H1 (cell line): ENCODE data around the gene HOXA10. TPM values are rescaled to one million over a fixed set of nuclear protein-coding genes. Genes with fewer than 3 reads are reported as not detected.

Source experiments
- CTCF ChIA-PET: fragments of 300-600 bp; sonication (Branson Sonifier 250); formaldehyde crosslinking; loops from one replicate; lab custom pipeline; 2021; ENCODE audit not compliant: partially characterized antibody; lab: Charles Lee
- POLR2A ChIA-PET: fragments of 300-600 bp; sonication (Branson Sonifier 250); formaldehyde crosslinking; loops from one replicate; lab custom pipeline; 2021; ENCODE audit warnings: inconsistent platforms; ENCODE audit not compliant: partially characterized antibody; lab: Charles Lee
- DNase-seq, 2 experiments: peaks; one replicate each; pipeline versions ENCODE4 v3.0.0 to v3.0.0-alpha.2; 2010 to 2022; ENCODE audit warnings: low spot score in 2 of 2, low read depth in 1 of 2, mixed read lengths in 1 of 2
- FAIRE-seq: peaks from 2 replicates; lab custom pipeline; 2011; peaks lifted over from hg19 to GRCh38; lab: Jason Lieb, UNC
- H2AFZ ChIP-seq: 2 replicates; pipeline ENCODE4 v1.8.1; 2012; ENCODE audit warnings: low read length, inconsistent platforms
- H2AK5ac ChIP-seq: 2 replicates; pipeline ENCODE4 v1.6.1; 2013; ENCODE audit warnings: low read depth, low read length
- H2BK120ac ChIP-seq: replicated peaks from 2 replicates; pipeline ENCODE3; 2013; ENCODE audit warnings: low read depth, low read length, inconsistent platforms
- H2BK12ac ChIP-seq: 2 replicates; pipeline ENCODE4 v1.6.1; 2013; ENCODE audit warnings: low read depth, low read length
- H2BK15ac ChIP-seq: 2 replicates; pipeline ENCODE4 v1.6.1; 2013; ENCODE audit warnings: low read length
- H2BK20ac ChIP-seq: 2 replicates; pipeline ENCODE4 v1.6.1; 2013; ENCODE audit warnings: low read length
- H2BK5ac ChIP-seq: 2 replicates; pipeline ENCODE4 v1.6.1; 2013; ENCODE audit warnings: low read depth, low read length
- H3K14ac ChIP-seq: 2 replicates; pipeline ENCODE4 v1.6.1; 2013; ENCODE audit warnings: inconsistent platforms; ENCODE audit not compliant: insufficient read length
- H3K18ac ChIP-seq: 2 replicates; pipeline ENCODE4 v1.6.1; 2013; ENCODE audit warnings: low read length; ENCODE audit errors: extremely low read depth
- H3K23ac ChIP-seq: 2 replicates; pipeline ENCODE4 v1.6.1; 2013; ENCODE audit warnings: inconsistent platforms; ENCODE audit not compliant: insufficient read length
- H3K23me2 ChIP-seq: 2 replicates; pipeline ENCODE4 v1.6.1; 2013; ENCODE audit warnings: low read depth, low read length
- H3K27ac ChIP-seq: 2 replicates; pipeline ENCODE4 v1.6.1; 2011; ENCODE audit warnings: low read depth, low read length, inconsistent platforms
- H3K27me3 ChIP-seq, 4 experiments: replicated peaks in 1 of 4; 1 replicate in 1 of 4; 2 replicates in 3 of 4; pipeline versions ENCODE4 v1.6.1 to v1.8.1; 2011 to 2013; ENCODE audit warnings: low read length in 3 of 4, mild to moderate bottlenecking in 3 of 4, inconsistent platforms in 2 of 4, mixed read lengths in 2 of 4, moderate library complexity in 1 of 4; ENCODE audit not compliant: control insufficient read depth in 3 of 4, insufficient read depth in 3 of 4; ENCODE audit errors: extremely low read depth in 1 of 4
- H3K36me3 ChIP-seq, 4 experiments: 2 replicates each; pipeline versions ENCODE4 v1.6.1 to v1.8.1; 2011 to 2013; ENCODE audit warnings: mild to moderate bottlenecking in 4 of 4, low read length in 3 of 4, moderate library complexity in 2 of 4, control low read depth in 1 of 4, inconsistent platforms in 1 of 4; ENCODE audit not compliant: insufficient read depth in 4 of 4, control insufficient read depth in 2 of 4
- H3K4ac ChIP-seq: replicated peaks from 2 replicates; pipeline ENCODE3; 2013; ENCODE audit warnings: low read length, low read depth, mixed read lengths, inconsistent platforms; ENCODE audit not compliant: insufficient read length
- H3K4me1 ChIP-seq, 4 experiments: replicated peaks in 1 of 4; 1 replicate in 1 of 4; 2 replicates in 3 of 4; pipeline versions ENCODE4 v1.6.1 to v1.8.1; 2011 to 2013; ENCODE audit warnings: low read length in 3 of 4, inconsistent platforms in 2 of 4, mixed read lengths in 1 of 4; ENCODE audit not compliant: insufficient read depth in 4 of 4, control insufficient read depth in 3 of 4
- H3K4me2 ChIP-seq, 2 experiments: 2 replicates each; pipeline versions ENCODE4 v1.6.1 to v1.8.1; 2011 to 2013; ENCODE audit warnings: low read depth in 2 of 2, low read length in 2 of 2, control low read depth in 1 of 2, inconsistent platforms in 1 of 2, mild to moderate bottlenecking in 1 of 2; ENCODE audit not compliant: insufficient read depth in 1 of 2
- H3K4me3 ChIP-seq, 4 experiments: fragments of 200-600, 300-600 bp in 1 of 4; sonication (generic), shearing (Covaris generic), sonication (Bioruptor Twin) in 1 of 4; 2 replicates each; pipeline versions ENCODE4 v1.5.1 to v1.8.1; 2011 to 2016; ENCODE audit warnings: low read length in 4 of 4, low read depth in 3 of 4, control low read depth in 2 of 4, inconsistent platforms in 2 of 4, mild to moderate bottlenecking in 2 of 4, mixed read lengths in 1 of 4, moderate library complexity in 1 of 4; ENCODE audit not compliant: insufficient read depth in 2 of 4; ENCODE audit errors: extremely low read depth in 1 of 4
- H3K56ac ChIP-seq: replicated peaks from 2 replicates; pipeline ENCODE3; 2013; ENCODE audit warnings: low read depth, mild to moderate bottlenecking, mixed read lengths, low read length, inconsistent platforms; ENCODE audit not compliant: insufficient read length
- H3K79me1 ChIP-seq: 2 replicates; pipeline ENCODE4 v1.6.1; 2013; ENCODE audit warnings: low read depth, low read length, control low read depth
- H3K79me2 ChIP-seq, 2 experiments: 2 replicates each; pipeline versions ENCODE4 v1.6.1 to v1.8.1; 2012 to 2013; ENCODE audit warnings: low read length in 2 of 2, mild to moderate bottlenecking in 2 of 2, inconsistent platforms in 1 of 2; ENCODE audit not compliant: insufficient read depth in 2 of 2, control insufficient read depth in 1 of 2
- H3K9ac ChIP-seq, 4 experiments: replicated peaks in 1 of 4; 1 replicate in 1 of 4; 2 replicates in 3 of 4; pipeline versions ENCODE4 v1.6.1 to v1.8.1; 2011 to 2013; ENCODE audit warnings: low read depth in 3 of 4, low read length in 3 of 4, control low read depth in 2 of 4, mild to moderate bottlenecking in 2 of 4, moderate library complexity in 2 of 4, inconsistent platforms in 1 of 4; ENCODE audit errors: extremely low read depth in 1 of 4
- H3K9me3 ChIP-seq, 2 experiments: 2 replicates each; pipeline versions ENCODE4 v1.6.1 to v1.8.1; 2012 to 2013; ENCODE audit warnings: mild to moderate bottlenecking in 2 of 2, moderate library complexity in 2 of 2, control low read depth in 1 of 2, inconsistent platforms in 1 of 2, low read depth in 1 of 2, low read length in 1 of 2, mixed read lengths in 1 of 2; ENCODE audit not compliant: insufficient read depth in 2 of 2
- H4K20me1 ChIP-seq, 2 experiments: replicated peaks in 1 of 2; 2 replicates each; pipeline versions ENCODE3 to v1.8.1; 2011 to 2013; ENCODE audit warnings: inconsistent platforms in 2 of 2, low read length in 2 of 2, mild to moderate bottlenecking in 1 of 2; ENCODE audit not compliant: insufficient read depth in 2 of 2, control insufficient read depth in 1 of 2
- H4K5ac ChIP-seq: 2 replicates; pipeline ENCODE4 v1.6.1; 2013; ENCODE audit warnings: low read length, low read depth, mixed read lengths, inconsistent platforms; ENCODE audit not compliant: insufficient read length
- H4K8ac ChIP-seq: 2 replicates; pipeline ENCODE4 v1.8.0; 2013; ENCODE audit warnings: mild to moderate bottlenecking, moderate library complexity, low read length, inconsistent platforms; ENCODE audit not compliant: insufficient read depth; ENCODE audit errors: extremely low read depth
- H4K91ac ChIP-seq: replicated peaks from 2 replicates; pipeline ENCODE3; 2013; ENCODE audit warnings: low read length, mixed read lengths, inconsistent platforms; ENCODE audit not compliant: insufficient read length
- CEBPB ChIP-seq: IDR thresholded peaks from 2 replicates; pipeline ENCODE4 v1.6.1; 2012; ENCODE audit warnings: low read depth, low read length
- CHD1 ChIP-seq: IDR thresholded peaks from 2 replicates; pipeline ENCODE4 v1.6.1; 2012; ENCODE audit warnings: low read depth, low read length, improper control_type of control experiment
- EGR1 ChIP-seq: IDR thresholded peaks from 2 replicates; pipeline ENCODE4 v1.6.1; 2011; ENCODE audit warnings: low read depth, low read length, borderline replicate concordance
- EP300 ChIP-seq, 2 experiments: IDR thresholded peaks; 1 replicate in 1 of 2; 2 replicates in 1 of 2; pipeline ENCODE4 v1.6.1; 2011 to 2012; ENCODE audit warnings: low read depth in 2 of 2, low read length in 2 of 2, mild to moderate bottlenecking in 2 of 2, borderline replicate concordance in 1 of 2, inconsistent platforms in 1 of 2, moderate library complexity in 1 of 2
- HDAC2 ChIP-seq, 2 experiments: fragments of 300-600 bp in 1 of 2; sonication (generic) in 1 of 2; IDR thresholded peaks; 2 replicates each; pipeline ENCODE4 v1.6.1; 2011 to 2012; ENCODE audit warnings: low read depth in 2 of 2, low read length in 2 of 2, mild to moderate bottlenecking in 2 of 2, moderate library complexity in 2 of 2, borderline replicate concordance in 1 of 2, inconsistent platforms in 1 of 2
- HDAC6 ChIP-seq: IDR thresholded peaks from one replicate; pipeline ENCODE4 v1.7.1; 2012; ENCODE audit warnings: low read depth, mild to moderate bottlenecking, inconsistent platforms, low read length, moderate library complexity
- RAD21 ChIP-seq, 2 experiments: IDR thresholded peaks in 1 of 2; conservative IDR thresholded peaks in 1 of 2; 2 replicates each; pipeline ENCODE4 v1.6.1; 2011; ENCODE audit warnings: low read depth in 2 of 2, low read length in 2 of 2, improper control_type of control experiment in 1 of 2, inconsistent platforms in 1 of 2, mild to moderate bottlenecking in 1 of 2, moderate library complexity in 1 of 2
- SUZ12 ChIP-seq: fragments of 200-600 bp; sonication (generic); IDR thresholded peaks from 2 replicates; pipeline ENCODE4 v1.6.1; 2012; ENCODE audit warnings: mild to moderate bottlenecking, inconsistent platforms, low read length, moderate library complexity, mixed read lengths
- WGBS, 2 experiments: shearing (Covaris generic) in 1 of 2; methylation state at CpG; one replicate each; pipeline versions ENCODE4 v1.1.6 to v1.1.7; 2013 to 2015; ENCODE audit warnings: low lambda C conversion rate in 2 of 2, mixed read lengths in 2 of 2, inconsistent platforms in 1 of 2, low coverage in 1 of 2, missing lambda C conversion rate in 1 of 2; ENCODE audit not compliant: insufficient replicate concordance in 2 of 2, insufficient coverage in 1 of 2, insufficient read length in 1 of 2; ENCODE audit errors: extremely low coverage in 1 of 2, missing lambda C conversion rate in 1 of 2; 5-methylcytosine and 5-hydroxymethylcytosine counted together
- polyA plus RNA-seq, 7 experiments: library from polyadenylated mRNA; depleted of rRNA in 3 of 7; stranded (reverse) in 5 of 7; unstranded in 2 of 7; fragments of >200 nt in 5 of 7; fragments of 200-250 nt in 2 of 7; gene quantifications; 1 replicate in 5 of 7; 2 replicates in 1 of 7; 4 replicates in 1 of 7; pipeline versions ENCODE4 v1.2.1 to v1.2.3, GENCODE V29; 2011 to 2013; ENCODE audit warnings: missing spikeins in 2 of 7, mixed read lengths in 2 of 7
- total RNA-seq: library from RNA; stranded (reverse); fragmentation: NEBNext Ultra II Directional; extraction: Animal tissue kit (Norgen Biotek cat#: 25700); gene quantifications from 2 replicates; pipeline ENCODE4 v1.2.1, GENCODE V29; 2021
- TF ChIP-seq, protein P1 (sequence below): IDR thresholded peaks from 2 replicates; pipeline ENCODE4 v1.6.1; 2011; ENCODE audit warnings: low read depth, mild to moderate bottlenecking, low read length; ENCODE audit not compliant: insufficient read depth

The HOXA10 gene
- total and polyA plus RNA-seq, 2 of the 8 experiments (the other 6 are each of a cell fraction or from before 2014, with no cell fraction given), result not detected

GRCh38 chr7:27202018-27202861 is 28.1 kb upstream of the HOXA10 start:
- H2BK5ac ChIP-seq, result no peak overlapping the region
- H3K79me1 ChIP-seq, result no peaks in the 10 kb centered on the region; the same call in 1 of the 2 replicates
- H3K27ac ChIP-seq, result no peak overlapping the region
- FAIRE-seq (no peak), DNase-seq (peak in 1 of 2 experiments; percentile 53)
- ChIA-PET POLR2A (no interaction called here), CTCF (interaction anchor here (0.6 to 2.1 kb wide), 10 partner anchors 9 to 307 kb away, joined by 3 to 5 read pairs (median 4); partner anchors contain the start of gene HOXA11)
- no peak overlapping the region for H4K91ac ChIP-seq
- no peak overlapping the region; the same call in 1 of the 2 replicates for H3K18ac ChIP-seq
- no peak overlapping the region for H4K5ac ChIP-seq
- H3K4me2 ChIP-seq, result peak overlapping the region in 1 of 2 experiments; percentile 48; a peak in 2 of 4 replicates
- no peak overlapping the region for H3K14ac ChIP-seq
- no peak overlapping the region for H2AFZ ChIP-seq
- peaks cover 0 to 8% (median 4%) of the 10 kb centered on the region in 4 experiments; a peak in 6 of 7 replicates for H3K4me1 ChIP-seq
- no peak overlapping the region for H2BK120ac ChIP-seq
- peaks cover 40 to 49% of the 10 kb centered on the region in 2 experiments for H4K20me1 ChIP-seq
- H3K36me3 ChIP-seq, result peaks cover 0 to 19% (median 0%) of the 10 kb centered on the region in 4 experiments; a peak in 1 of 8 replicates
- H2BK15ac ChIP-seq, result 0 out of 2 replicates have a peak overlapping the region, but pooled peaks have one; percentile 18
- H2AK5ac ChIP-seq, result no peak overlapping the region
- H3K4me3 ChIP-seq, result 0 out of 8 replicates have a peak overlapping the region, but pooled peaks of 1 of the 4 experiments have one; percentile 26
- H3K4ac ChIP-seq, result no peak overlapping the region
- H3K79me2 ChIP-seq, result no peaks in the 10 kb centered on the region
- no peak overlapping the region for H3K23ac ChIP-seq
- no peak overlapping the region for H3K56ac ChIP-seq
- H3K27me3 ChIP-seq, result peaks cover 98 to 100% (median 100%) of the 10 kb centered on the region in 4 experiments
- H3K9me3 ChIP-seq, result no peaks in the 10 kb centered on the region; a peak in 1 of 4 replicates
- no peak overlapping the region; the same call in 1 of the 2 replicates for H2BK12ac ChIP-seq
- no peaks in the 10 kb centered on the region; the same call in 1 of the 2 replicates for H3K23me2 ChIP-seq
- no peak overlapping the region for H4K8ac ChIP-seq
- H2BK20ac ChIP-seq, result no peak overlapping the region
- WGBS, 2 experiments, result 15% methylated on average over 29 of the region's 30 CpGs; no CpG with 5 or more reads in 1 of the 2 experiments
- no peak overlapping the region for H3K9ac ChIP-seq
- TF ChIP-seq CEBPB, result no peak
- no peak for TF ChIP-seq EP300 (IDR thresholded peaks at IDR 0.05; ENCODE audit: borderline replicate concordance in 1 of 2, low read depth in 2 of 2, low read length in 2 of 2)
- TF ChIP-seq SUZ12, result peak; percentile 59
- TF ChIP-seq HDAC6, result no peak
- no peak for TF ChIP-seq HDAC2 (IDR thresholded peaks at IDR 0.05; ENCODE audit: borderline replicate concordance in 1 of 2, low read depth in 2 of 2, low read length in 2 of 2)
- TF ChIP-seq, protein P1, sequence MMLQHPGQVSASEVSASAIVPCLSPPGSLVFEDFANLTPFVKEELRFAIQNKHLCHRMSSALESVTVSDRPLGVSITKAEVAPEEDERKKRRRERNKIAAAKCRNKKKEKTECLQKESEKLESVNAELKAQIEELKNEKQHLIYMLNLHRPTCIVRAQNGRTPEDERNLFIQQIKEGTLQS, result no peak
- no peak for TF ChIP-seq CHD1
- no peak for TF ChIP-seq RAD21 (IDR thresholded peaks at IDR 0.05 in 1 of 2, conservative IDR thresholded peaks at IDR 0.05 in 1 of 2; ENCODE audit: low read depth in 2 of 2, low read length in 2 of 2)
- no peak for TF ChIP-seq EGR1
